Stomach (tissue), 4 donors: Measurements from ENCODE around the gene C1orf74.

Experiments used
- CTCF ChIP-seq, 7 experiments: fragments of 450-650 bp in 4 of 7; fragments of 200-600 bp in 3 of 7; sonication (generic) in 3 of 7; IDR thresholded peaks; one replicate each; pipeline ENCODE4 v1.5.1; 2016 to 2019; ENCODE audit warnings: antibody characterized with exemption in 7 of 7, control low read depth in 2 of 7, mild to moderate bottlenecking in 1 of 7
- EP300 ChIP-seq: sonication (generic); formaldehyde crosslinking; IDR thresholded peaks from one replicate; pipeline ENCODE4 v1.6.1; 2017; ENCODE audit warnings: antibody characterized with exemption

GRCh38 chr1:209802780-209803152, 18.4 kb upstream of the C1orf74 start:
- TF ChIP-seq CTCF (IDR thresholded peaks at IDR 0.05) (no peak), EP300 (no peak)
